ENCODE data around the gene CACNB3. TPM values are rescaled to one million over a fixed set of nuclear protein-coding genes. Genes with fewer than 3 reads are reported as not detected.
"Not testable (repeated sequence)": the region's sequence is repeated elsewhere in the genome, so short reads cannot be mapped to it uniquely, and the experiment has no call there.

Gene CACNB3
- total and polyA plus RNA-seq, 4 experiments from 2014 or later = 1.5 to 17.9 (median 10.6) TPM

DNA sequence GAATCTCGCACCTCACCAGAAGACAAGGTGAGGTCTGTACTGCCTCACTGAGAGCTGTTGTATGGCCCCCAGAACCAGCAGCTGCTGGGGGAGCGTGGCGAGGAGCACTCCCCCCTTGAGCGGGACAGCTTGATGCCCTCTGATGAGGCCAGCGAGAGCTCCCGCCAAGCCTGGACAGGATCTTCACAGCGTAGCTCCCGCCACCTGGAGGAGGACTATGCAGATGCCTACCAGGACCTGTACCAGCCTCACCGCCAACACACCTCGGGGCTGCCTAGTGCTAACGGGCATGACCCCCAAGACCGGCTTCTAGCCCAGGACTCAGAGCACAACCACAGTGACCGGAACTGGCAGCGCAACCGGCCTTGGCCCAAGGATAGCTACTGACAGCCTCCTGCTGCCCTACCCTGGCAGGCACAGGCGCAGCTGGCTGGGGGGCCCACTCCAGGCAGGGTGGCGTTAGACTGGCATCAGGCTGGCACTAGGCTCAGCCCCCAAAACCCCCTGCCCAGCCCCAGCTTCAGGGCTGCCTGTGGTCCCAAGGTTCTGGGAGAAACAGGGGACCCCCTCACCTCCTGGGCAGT is 9.3 kb downstream of the CACNB3 start:
- no peaks in the 10 kb centered on the region for H3K9me3 Mint-ChIP-seq
- H3K27me3 Mint-ChIP-seq = no peaks in the 10 kb centered on the region

DNA sequence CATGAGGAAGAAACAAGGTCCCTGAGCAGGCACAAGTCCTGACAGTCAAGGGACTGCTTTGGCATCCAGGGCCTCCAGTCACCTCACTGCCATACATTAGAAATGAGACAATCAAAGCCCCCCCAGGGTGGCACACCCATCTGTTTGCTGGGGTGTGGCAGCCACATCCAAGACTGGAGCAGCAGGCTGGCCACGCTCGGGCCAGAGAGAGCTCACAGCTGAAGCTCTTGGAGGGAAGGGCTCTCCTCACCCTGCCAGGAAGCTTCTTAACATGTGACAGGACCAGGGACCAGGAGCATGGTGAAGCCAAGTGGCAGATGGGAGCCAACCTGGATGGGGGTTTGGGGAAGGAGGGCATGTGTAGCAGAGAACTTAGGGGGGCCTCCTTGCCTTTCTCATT is 10.0 kb downstream of the CACNB3 start:
- ChIA-PET CTCF (ENCODE audit: partially characterized antibody) (interaction anchor here (3.7 to 6.7 kb wide), 2 partner anchors 10 to 13 kb away, joined by 19 to 40 read pairs; partner anchors contain the start of gene CACNB3), POLR2A (ENCODE audit: partially characterized antibody) (no interaction called here)
- H3K27ac Mint-ChIP-seq = no peak overlapping the region
- H3K27me3 Mint-ChIP-seq = no peaks in the 10 kb centered on the region
- H3K36me3 ChIP-seq (ENCODE audit: insufficient read depth, low read length) = peaks cover 48% of the 10 kb centered on the region
- H3K4me3 ChIP-seq (ENCODE audit: low read length in 2 of 2) = no peak overlapping the region
- H3K4me3 Mint-ChIP-seq = no peak overlapping the region
- peaks cover 6 to 20% (median 12%) of the 10 kb centered on the region in 4 donors for H3K4me1 Mint-ChIP-seq
- H3K9me3 Mint-ChIP-seq = no peaks in the 10 kb centered on the region
- intact Hi-C loops (cut with micrococcal nuclease) = no loop called here
- H3K36me3 Mint-ChIP-seq = peaks cover 30 to 52% of the 10 kb centered on the region in 2 donors
- DNase-seq = no peak
- no peak overlapping the region for H3K27ac ChIP-seq (ENCODE audit: low read depth, low read length)
- H3K27me3 ChIP-seq (ENCODE audit: insufficient read depth, low read length) = no peaks in the 10 kb centered on the region
- H3K9me3 ChIP-seq (ENCODE audit: control insufficient read depth in 1 of 2, low read length in 2 of 2) = no peaks in the 10 kb centered on the region
- H3K4me1 ChIP-seq (ENCODE audit: insufficient read depth, low read length) = peaks cover 9% of the 10 kb centered on the region

More for the DNA sequence above, 9.3 kb downstream of the CACNB3 start:
- H3K4me3 ChIP-seq (ENCODE audit: low read length in 2 of 2) = no peak overlapping the region
- no peaks in the 10 kb centered on the region for H3K9me3 ChIP-seq (ENCODE audit: control insufficient read depth in 1 of 2, low read length in 2 of 2)
- POLR2A ChIA-PET (ENCODE audit: partially characterized antibody) = no interaction called here
- CTCF ChIA-PET (ENCODE audit: partially characterized antibody) = interaction anchor here (3.7 to 6.7 kb wide), 2 partner anchors 9 to 13 kb away, joined by 19 to 40 read pairs; partner anchors contain the start of gene CACNB3
- H3K4me1 Mint-ChIP-seq = peaks cover 6 to 21% (median 12%) of the 10 kb centered on the region in 4 donors
- H3K36me3 ChIP-seq (ENCODE audit: insufficient read depth, low read length) = peaks cover 41% of the 10 kb centered on the region
- no peak overlapping the region for H3K4me3 Mint-ChIP-seq
- H3K4me1 ChIP-seq (ENCODE audit: insufficient read depth, low read length) = peaks cover 9% of the 10 kb centered on the region
- H3K36me3 Mint-ChIP-seq = peaks cover 27 to 46% of the 10 kb centered on the region in 2 donors
- no peak overlapping the region for H3K27ac Mint-ChIP-seq
- no peak overlapping the region for H3K27ac ChIP-seq (ENCODE audit: low read depth, low read length)
- no peak for DNase-seq
- no peaks in the 10 kb centered on the region for H3K27me3 ChIP-seq (ENCODE audit: insufficient read depth, low read length)
- intact Hi-C loops (cut with micrococcal nuclease) = no loop called here

DNA sequence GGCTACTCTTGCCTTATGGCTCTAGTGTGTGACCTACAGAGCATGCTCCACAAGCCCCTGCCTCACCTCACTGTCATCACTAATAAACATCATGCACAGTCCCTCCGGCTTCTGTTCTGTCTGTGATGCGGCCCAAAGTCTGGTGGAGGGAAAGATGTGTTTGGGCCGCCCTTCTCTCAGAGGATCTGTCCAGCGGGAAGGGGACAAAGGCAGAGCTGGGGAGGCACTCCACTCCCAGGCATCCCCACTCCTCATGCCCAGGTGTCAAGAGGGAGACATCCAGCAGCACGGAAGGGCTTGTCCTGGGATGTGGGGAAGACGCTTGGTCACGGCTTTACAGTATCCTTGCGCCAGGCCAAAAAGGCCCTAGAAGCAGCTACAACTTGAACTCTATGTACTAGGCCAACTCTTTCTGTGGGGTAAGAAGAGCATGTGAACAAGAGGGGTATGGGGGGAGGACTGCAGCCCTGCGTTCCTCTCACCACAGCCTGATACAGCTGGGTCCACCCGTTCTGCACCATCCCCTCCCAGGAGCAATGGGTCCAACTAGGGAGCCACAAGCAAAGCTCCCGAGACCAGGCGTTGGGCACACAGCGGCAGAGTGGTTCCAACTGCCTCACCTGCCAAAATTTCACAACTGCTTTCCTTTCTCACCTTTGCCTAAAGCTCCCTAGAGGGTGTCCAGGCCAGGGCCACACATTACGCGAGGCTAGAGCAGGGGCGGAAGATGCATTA is 10.7 kb downstream of the CACNB3 start:
- intact Hi-C loops (cut with micrococcal nuclease) = no loop called here
- Mint-ChIP-seq H3K4me1 (peaks cover 6 to 15% (median 9%) of the 10 kb centered on the region in 4 donors), H3K9me3 (no peaks in the 10 kb centered on the region), H3K36me3 (peaks cover 37 to 59% of the 10 kb centered on the region in 2 donors), H3K27ac (peak overlapping the region in 3 of 7 donors; percentile 24 to 55 (median 37)), H3K4me3 (no peak overlapping the region), H3K27me3 (no peaks in the 10 kb centered on the region)
- no peak for DNase-seq
- POLR2A ChIA-PET (ENCODE audit: partially characterized antibody) = no interaction called here
- Histone ChIP-seq H3K4me3 (ENCODE audit: low read length in 2 of 2) (no peak overlapping the region), H3K36me3 (ENCODE audit: insufficient read depth, low read length) (peaks cover 55% of the 10 kb centered on the region), H3K27me3 (ENCODE audit: insufficient read depth, low read length) (no peaks in the 10 kb centered on the region), H3K9me3 (ENCODE audit: control insufficient read depth in 1 of 2, low read length in 2 of 2) (no peaks in the 10 kb centered on the region), H3K4me1 (ENCODE audit: insufficient read depth, low read length) (peaks cover 3% of the 10 kb centered on the region), H3K27ac (ENCODE audit: low read depth, low read length) (no peak overlapping the region)
- CTCF ChIA-PET (ENCODE audit: partially characterized antibody) = interaction anchor here (3.7 to 6.7 kb wide), 2 partner anchors 11 to 14 kb away, joined by 19 to 40 read pairs; partner anchors contain the start of gene CACNB3

DNA sequence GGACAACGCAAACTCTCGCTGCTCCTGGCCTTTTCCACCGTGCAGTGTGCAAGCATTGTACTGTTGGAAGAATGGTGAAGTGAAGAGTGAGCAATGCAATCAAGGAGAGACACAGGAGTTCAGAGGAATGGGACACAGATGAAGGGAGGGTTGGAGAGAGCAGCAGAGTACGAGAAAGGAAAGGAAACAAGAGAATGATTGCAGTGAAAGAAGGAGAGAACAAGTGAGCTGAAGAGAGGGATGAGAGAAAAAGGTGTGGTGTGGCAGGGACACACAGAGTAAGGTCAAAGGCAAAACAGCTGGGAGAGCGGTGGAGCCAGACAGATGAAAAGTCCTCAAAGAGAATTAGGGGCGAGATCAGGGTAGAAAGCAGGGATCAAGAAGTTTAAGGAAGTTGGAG is 13.0 kb downstream of the CACNB3 start:
- H3K4me3 ChIP-seq (ENCODE audit: low read length in 2 of 2) = no peak overlapping the region
- intact Hi-C loops (cut with micrococcal nuclease) = no loop called here
- H3K9me3 ChIP-seq (ENCODE audit: control insufficient read depth in 1 of 2, low read length in 2 of 2) = no peaks in the 10 kb centered on the region
- POLR2A ChIA-PET (ENCODE audit: partially characterized antibody) = no interaction called here
- peaks cover 64% of the 10 kb centered on the region for H3K36me3 ChIP-seq (ENCODE audit: insufficient read depth, low read length)
- peak overlapping the region in 3 of 7 donors; percentile 38 to 72 (median 39) for H3K27ac Mint-ChIP-seq
- H3K4me1 ChIP-seq (ENCODE audit: insufficient read depth, low read length) = no peaks in the 10 kb centered on the region
- H3K4me3 Mint-ChIP-seq = no peak overlapping the region
- H3K27me3 ChIP-seq (ENCODE audit: insufficient read depth, low read length) = no peaks in the 10 kb centered on the region
- H3K9me3 Mint-ChIP-seq = no peaks in the 10 kb centered on the region
- H3K4me1 Mint-ChIP-seq = peaks cover 0 to 8% (median 2%) of the 10 kb centered on the region in 4 donors
- peaks cover 46 to 68% of the 10 kb centered on the region in 2 donors for H3K36me3 Mint-ChIP-seq
- no peak for DNase-seq
- CTCF ChIA-PET (ENCODE audit: partially characterized antibody) = interaction anchor here (0.9 to 2.0 kb wide), 3 partner anchors 15 to 16 kb away, joined by 3 to 7 read pairs (median 3); no protein-coding TSS in a partner anchor
- no peak overlapping the region for H3K27ac ChIP-seq (ENCODE audit: low read depth, low read length)
- no peaks in the 10 kb centered on the region for H3K27me3 Mint-ChIP-seq

DNA sequence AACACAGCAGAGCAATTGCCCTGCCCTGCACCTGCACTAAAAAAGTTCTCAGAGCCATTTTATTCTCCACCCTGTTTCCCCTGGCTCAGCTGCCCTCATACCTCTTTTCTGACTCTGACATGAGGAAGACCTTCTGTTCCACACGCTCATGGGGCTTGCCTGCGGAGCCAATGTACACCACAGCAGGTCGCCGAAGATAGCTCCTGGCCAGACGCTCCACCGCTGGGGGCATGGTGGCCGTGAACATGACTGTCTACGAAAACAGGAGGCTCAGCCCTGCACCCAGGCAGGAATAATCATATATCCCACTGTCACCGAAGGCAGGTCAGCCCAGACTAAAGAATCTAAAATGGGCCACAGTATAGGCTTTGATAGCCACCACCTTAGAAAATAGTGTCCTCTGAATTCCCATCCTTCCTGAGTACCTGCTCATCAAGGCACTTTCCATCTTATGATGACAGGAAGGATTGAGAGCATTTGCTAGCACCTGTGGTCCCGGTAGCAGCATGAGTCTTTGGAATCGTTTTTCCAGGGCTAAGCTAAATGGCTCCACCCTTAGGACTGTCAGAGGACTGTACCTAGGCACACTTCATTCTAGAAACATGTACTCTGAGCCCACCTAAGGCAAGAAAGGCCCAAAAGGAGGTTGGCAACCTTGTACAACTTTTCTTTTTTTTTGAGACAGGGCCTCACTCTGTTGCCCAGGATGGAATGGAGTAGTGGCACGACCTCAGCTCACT is 14.2 kb downstream of the CACNB3 start:
- ChIA-PET POLR2A (ENCODE audit: partially characterized antibody) (interaction anchor here (0.6 kb wide), 1 partner anchor 21 kb away, joined by 3 read pairs; no protein-coding TSS in a partner anchor), CTCF (ENCODE audit: partially characterized antibody) (interaction anchor here (1.4 to 2.0 kb wide), 2 partner anchors 18 to 58 kb away, joined by 3 to 7 read pairs; no protein-coding TSS in a partner anchor)
- H3K9me3 ChIP-seq (ENCODE audit: control insufficient read depth in 1 of 2, low read length in 2 of 2) = no peaks in the 10 kb centered on the region
- intact Hi-C loops (cut with micrococcal nuclease) = no loop called here
- H3K27ac Mint-ChIP-seq = no peak overlapping the region
- H3K27ac ChIP-seq (ENCODE audit: low read depth, low read length) = no peak overlapping the region
- no peaks in the 10 kb centered on the region for H3K4me1 ChIP-seq (ENCODE audit: insufficient read depth, low read length)
- no peaks in the 10 kb centered on the region for H3K9me3 Mint-ChIP-seq
- peaks cover 0 to 8% (median 0%) of the 10 kb centered on the region in 4 donors for H3K4me1 Mint-ChIP-seq
- peaks cover 54 to 81% of the 10 kb centered on the region in 2 donors for H3K36me3 Mint-ChIP-seq
- no peaks in the 10 kb centered on the region for H3K27me3 ChIP-seq (ENCODE audit: insufficient read depth, low read length)
- no peak overlapping the region for H3K4me3 ChIP-seq (ENCODE audit: low read length in 2 of 2)
- H3K36me3 ChIP-seq (ENCODE audit: insufficient read depth, low read length) = peaks cover 77% of the 10 kb centered on the region
- no peak for DNase-seq
- no peaks in the 10 kb centered on the region for H3K27me3 Mint-ChIP-seq
- no peak overlapping the region for H3K4me3 Mint-ChIP-seq

DNA sequence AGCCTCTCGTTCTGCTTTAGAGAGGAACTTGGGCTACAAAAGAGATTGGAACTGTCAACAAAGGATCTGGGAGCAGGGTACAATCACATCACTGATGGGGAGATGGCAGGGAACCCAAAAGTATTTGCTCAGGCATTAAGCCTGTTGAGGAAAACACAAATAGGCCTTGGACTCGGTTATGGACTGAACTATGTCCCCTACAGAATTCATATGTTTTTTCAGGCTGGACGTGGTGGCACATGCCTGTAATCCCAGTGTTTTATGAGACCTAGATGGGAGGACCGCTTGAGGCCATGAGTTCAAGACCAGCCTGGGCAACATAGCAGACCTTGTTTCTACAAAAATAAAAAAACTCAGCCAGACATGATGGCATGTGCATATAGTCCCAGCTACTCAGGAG is 19.8 kb downstream of the CACNB3 start:
- intact Hi-C loops (cut with micrococcal nuclease) = no loop called here
- no peaks in the 10 kb centered on the region for H3K9me3 Mint-ChIP-seq
- H3K36me3 Mint-ChIP-seq = peaks cover 46 to 62% of the 10 kb centered on the region in 2 donors
- ChIA-PET CTCF (ENCODE audit: partially characterized antibody) (interaction anchor here (1.0 kb wide), 1 partner anchor 15 kb away, joined by 3 read pairs; no protein-coding TSS in a partner anchor), POLR2A (ENCODE audit: partially characterized antibody) (no interaction called here)
- no peaks in the 10 kb centered on the region for H3K4me1 ChIP-seq (ENCODE audit: insufficient read depth, low read length)
- H3K4me3 Mint-ChIP-seq = no peak overlapping the region
- peak overlapping the region in 2 of 7 donors; percentile 21 to 54 for H3K27ac Mint-ChIP-seq
- no peaks in the 10 kb centered on the region for H3K27me3 Mint-ChIP-seq
- H3K27ac ChIP-seq (ENCODE audit: low read depth, low read length) = no peak overlapping the region
- H3K9me3 ChIP-seq (ENCODE audit: control insufficient read depth in 1 of 2, low read length in 2 of 2) = no peaks in the 10 kb centered on the region
- peaks cover 0 to 2% (median under 1%) of the 10 kb centered on the region in 4 donors for H3K4me1 Mint-ChIP-seq
- peaks cover 59% of the 10 kb centered on the region for H3K36me3 ChIP-seq (ENCODE audit: insufficient read depth, low read length)
- no peaks in the 10 kb centered on the region for H3K27me3 ChIP-seq (ENCODE audit: insufficient read depth, low read length)
- no peak overlapping the region for H3K4me3 ChIP-seq (ENCODE audit: low read length in 2 of 2)
- no peak for DNase-seq

DNA sequence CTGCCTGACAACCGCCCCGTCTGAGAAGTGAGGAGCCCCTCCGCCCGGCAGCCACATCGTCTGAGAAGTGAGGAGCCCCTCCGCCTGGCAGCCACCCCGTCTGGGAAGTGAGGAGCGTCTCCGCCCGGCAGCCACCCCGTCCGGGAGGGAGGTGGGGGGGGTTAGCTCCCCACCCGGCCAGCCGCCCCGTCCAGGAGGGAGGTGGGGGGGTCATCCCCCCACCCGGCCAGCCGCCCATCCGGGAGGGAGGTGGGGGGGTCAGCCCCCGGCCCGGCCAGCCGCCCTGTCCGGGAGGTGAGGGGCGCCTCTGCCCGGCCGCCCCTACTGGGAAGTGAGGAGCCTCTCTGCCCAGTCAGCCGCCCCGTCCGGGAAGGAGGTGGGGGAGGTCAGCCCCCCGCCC is 23.7 kb downstream of the CACNB3 start:
- H3K4me3 ChIP-seq (ENCODE audit: low read length in 2 of 2); intact Hi-C loops (cut with micrococcal nuclease); H3K27ac Mint-ChIP-seq; H3K4me1 Mint-ChIP-seq; H3K4me1 ChIP-seq (ENCODE audit: insufficient read depth, low read length); H3K9me3 ChIP-seq (ENCODE audit: control insufficient read depth in 1 of 2, low read length in 2 of 2); H3K27ac ChIP-seq (ENCODE audit: low read depth, low read length); H3K27me3 ChIP-seq (ENCODE audit: insufficient read depth, low read length); DNase-seq; H3K9me3 Mint-ChIP-seq; H3K27me3 Mint-ChIP-seq; CTCF ChIA-PET (ENCODE audit: partially characterized antibody); H3K4me3 Mint-ChIP-seq; POLR2A ChIA-PET (ENCODE audit: partially characterized antibody): not testable (repeated sequence)
- H3K36me3 Mint-ChIP-seq = peaks cover 33 to 56% of the 10 kb centered on the region in 2 donors
- H3K36me3 ChIP-seq (ENCODE audit: insufficient read depth, low read length) = peaks cover 50% of the 10 kb centered on the region

All from CD4-positive, alpha-beta memory T cell (primary cell).